Mesenchymal stem cell (in vitro differentiated cells and primary cell): ENCODE measurements around the gene IMPA2.

ENCODE experiments used
- DNase-seq: peaks from one replicate; pipeline ENCODE4 v3.0.0-alpha.2; 2013
- H2AFZ ChIP-seq: one replicate; pipeline ENCODE4 v1.6.1; 2013; ENCODE audit warnings: low read depth, mild to moderate bottlenecking, control low read depth, inconsistent platforms, low read length, moderate library complexity
- H2AK5ac ChIP-seq: 2 replicates; pipeline ENCODE4 v1.6.1; 2013; ENCODE audit warnings: low read length, moderate library complexity, mild to moderate bottlenecking, inconsistent platforms; ENCODE audit not compliant: severe bottlenecking
- H2BK120ac ChIP-seq: one replicate; pipeline ENCODE4 v1.6.1; 2013; ENCODE audit warnings: low read depth, mild to moderate bottlenecking, inconsistent platforms, low read length, moderate library complexity
- H2BK12ac ChIP-seq, 2 experiments: one replicate each; pipeline ENCODE4 v1.6.1; 2013; ENCODE audit warnings: inconsistent platforms in 2 of 2, low read length in 2 of 2, mild to moderate bottlenecking in 2 of 2, moderate library complexity in 2 of 2, control low read depth in 1 of 2
- H2BK15ac ChIP-seq: one replicate; pipeline ENCODE4 v1.6.1; 2013; ENCODE audit warnings: mild to moderate bottlenecking, low read depth, inconsistent platforms; ENCODE audit not compliant: poor library complexity, severe bottlenecking
- H2BK5ac ChIP-seq: 2 replicates; pipeline ENCODE4 v1.6.1; 2013; ENCODE audit warnings: low read depth, mild to moderate bottlenecking, low read length, control low read depth, inconsistent platforms; ENCODE audit not compliant: poor library complexity, severe bottlenecking
- H3K14ac ChIP-seq, 2 experiments: one replicate each; pipeline ENCODE4 v1.6.1; 2013; ENCODE audit warnings: inconsistent platforms in 2 of 2, low read length in 2 of 2, control low read depth in 1 of 2, mild to moderate bottlenecking in 1 of 2, moderate library complexity in 1 of 2
- H3K18ac ChIP-seq, 2 experiments: one replicate each; pipeline ENCODE4 v1.6.1; 2013; ENCODE audit warnings: inconsistent platforms in 2 of 2, low read length in 2 of 2, control low read depth in 1 of 2, low read depth in 1 of 2, mild to moderate bottlenecking in 1 of 2
- H3K23ac ChIP-seq, 2 experiments: one replicate each; pipeline ENCODE4 v1.6.1; 2013; ENCODE audit warnings: inconsistent platforms in 2 of 2, low read length in 2 of 2, mild to moderate bottlenecking in 2 of 2, moderate library complexity in 2 of 2, control low read depth in 1 of 2
- H3K27ac ChIP-seq: 2 replicates; pipeline ENCODE4 v1.5.1; 2013; ENCODE audit warnings: mild to moderate bottlenecking, moderate library complexity, low read length, control low read depth, inconsistent platforms; ENCODE audit not compliant: poor library complexity, severe bottlenecking
- H3K27me3 ChIP-seq, 2 experiments: 2 replicates each; pipeline versions ENCODE4 v1.6.1 to v1.7.0; 2013; ENCODE audit warnings: low read length in 2 of 2, mild to moderate bottlenecking in 2 of 2, moderate library complexity in 2 of 2, control low read depth in 1 of 2, inconsistent platforms in 1 of 2; ENCODE audit not compliant: control insufficient read depth in 1 of 2, insufficient read depth in 1 of 2
- H3K36me3 ChIP-seq, 2 experiments: 2 replicates each; pipeline versions ENCODE4 v1.6.1 to v1.7.0; 2013; ENCODE audit warnings: low read length in 2 of 2, control low read depth in 1 of 2, inconsistent platforms in 1 of 2, low read depth in 1 of 2, mild to moderate bottlenecking in 1 of 2; ENCODE audit not compliant: insufficient read depth in 2 of 2, control insufficient read depth in 1 of 2
- H3K4ac ChIP-seq, 2 experiments: one replicate each; pipeline ENCODE4 v1.6.1; 2013; ENCODE audit warnings: inconsistent platforms in 2 of 2, low read length in 2 of 2, mild to moderate bottlenecking in 2 of 2, moderate library complexity in 2 of 2, control low read depth in 1 of 2, low read depth in 1 of 2
- H3K4me1 ChIP-seq: 2 replicates; pipeline ENCODE4 v1.6.1; 2013; ENCODE audit warnings: low read depth, low read length, control low read depth; ENCODE audit not compliant: control insufficient read depth, insufficient read depth
- H3K4me2 ChIP-seq: 2 replicates; pipeline ENCODE4 v1.6.1; 2013; ENCODE audit warnings: low read length, mild to moderate bottlenecking, inconsistent platforms; ENCODE audit not compliant: poor library complexity, severe bottlenecking
- H3K4me3 ChIP-seq, 2 experiments: 2 replicates each; pipeline versions ENCODE4 v1.5.1 to v1.7.0; 2013; ENCODE audit warnings: low read length in 2 of 2, mild to moderate bottlenecking in 2 of 2, control low read depth in 1 of 2, low read depth in 1 of 2; ENCODE audit not compliant: insufficient read depth in 1 of 2
- H3K79me1 ChIP-seq: replicated peaks from 2 replicates; pipeline ENCODE4 v1.6.1; 2013; ENCODE audit warnings: mild to moderate bottlenecking, control low read depth, low read length, inconsistent platforms; ENCODE audit not compliant: poor library complexity, severe bottlenecking
- H3K9ac ChIP-seq: 2 replicates; pipeline ENCODE4 v1.7.0; 2013; ENCODE audit warnings: mild to moderate bottlenecking, low read length, moderate library complexity
- H3K9me3 ChIP-seq: 2 replicates; pipeline ENCODE4 v1.7.0; 2013; ENCODE audit warnings: mild to moderate bottlenecking, low read length; ENCODE audit not compliant: control insufficient read depth
- H4K8ac ChIP-seq: one replicate; pipeline ENCODE4 v1.6.1; 2013; ENCODE audit warnings: inconsistent platforms, mild to moderate bottlenecking, low read length, moderate library complexity
- H4K91ac ChIP-seq: one replicate; pipeline ENCODE4 v1.6.1; 2013; ENCODE audit warnings: mild to moderate bottlenecking, low read length, inconsistent platforms
- WGBS: methylation state at CpG from one replicate; pipeline ENCODE4 v1.1.7; 2013; ENCODE audit warnings: mixed read lengths; 5-methylcytosine and 5-hydroxymethylcytosine counted together

The IMPA2 gene

DNA sequence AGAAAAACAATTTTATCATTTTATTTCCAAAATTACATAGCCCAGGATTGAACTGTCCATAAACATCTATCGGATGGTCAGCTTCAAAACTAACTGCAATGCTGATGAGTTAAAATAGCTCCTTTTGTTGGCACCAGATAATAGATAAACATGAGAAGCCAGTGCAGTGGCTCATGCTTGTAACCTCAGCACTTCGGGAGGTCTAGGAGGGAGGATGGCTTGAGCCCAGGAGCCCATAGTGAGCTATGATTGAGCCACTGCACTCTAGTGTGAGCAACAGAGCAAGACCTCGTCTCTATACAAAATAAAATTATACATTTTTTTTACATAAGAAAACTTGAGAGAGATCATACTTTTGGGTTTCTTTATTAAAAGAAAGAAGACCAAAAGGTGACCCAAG, 34.6 kb upstream of the IMPA2 start:
- H3K4ac ChIP-seq, result no peak overlapping the region
- H4K8ac ChIP-seq, result no peak overlapping the region
- H3K9ac ChIP-seq, result peak overlapping the region; percentile 94
- H3K79me1 ChIP-seq, result no peaks in the 10 kb centered on the region
- H2AK5ac ChIP-seq, result no peak overlapping the region
- peak overlapping the region in 1 of 2 experiments; percentile 72 for H3K4me3 ChIP-seq
- H3K9me3 ChIP-seq, result no peaks in the 10 kb centered on the region
- H3K36me3 ChIP-seq, result no peaks in the 10 kb centered on the region
- peak overlapping the region; percentile 63 to 64 for H3K18ac ChIP-seq
- H2AFZ ChIP-seq, result no peak overlapping the region
- H2BK5ac ChIP-seq, result peak overlapping the region; percentile 35
- no peak overlapping the region for H3K23ac ChIP-seq
- 33% methylated on average over 2 of the region's 3 CpGs for WGBS
- peaks cover 20% of the 10 kb centered on the region for H3K4me1 ChIP-seq
- no peak overlapping the region for H2BK120ac ChIP-seq
- no peak overlapping the region for H2BK15ac ChIP-seq
- H3K27me3 ChIP-seq, result no peaks in the 10 kb centered on the region
- no peak overlapping the region for H4K91ac ChIP-seq
- peak overlapping the region; percentile 88 to 96 for H2BK12ac ChIP-seq
- no peak overlapping the region for H3K14ac ChIP-seq
- H3K4me2 ChIP-seq, result no peak overlapping the region
- peak overlapping the region; percentile 72 for H3K27ac ChIP-seq
- DNase-seq, result peak; percentile 70

DNA sequence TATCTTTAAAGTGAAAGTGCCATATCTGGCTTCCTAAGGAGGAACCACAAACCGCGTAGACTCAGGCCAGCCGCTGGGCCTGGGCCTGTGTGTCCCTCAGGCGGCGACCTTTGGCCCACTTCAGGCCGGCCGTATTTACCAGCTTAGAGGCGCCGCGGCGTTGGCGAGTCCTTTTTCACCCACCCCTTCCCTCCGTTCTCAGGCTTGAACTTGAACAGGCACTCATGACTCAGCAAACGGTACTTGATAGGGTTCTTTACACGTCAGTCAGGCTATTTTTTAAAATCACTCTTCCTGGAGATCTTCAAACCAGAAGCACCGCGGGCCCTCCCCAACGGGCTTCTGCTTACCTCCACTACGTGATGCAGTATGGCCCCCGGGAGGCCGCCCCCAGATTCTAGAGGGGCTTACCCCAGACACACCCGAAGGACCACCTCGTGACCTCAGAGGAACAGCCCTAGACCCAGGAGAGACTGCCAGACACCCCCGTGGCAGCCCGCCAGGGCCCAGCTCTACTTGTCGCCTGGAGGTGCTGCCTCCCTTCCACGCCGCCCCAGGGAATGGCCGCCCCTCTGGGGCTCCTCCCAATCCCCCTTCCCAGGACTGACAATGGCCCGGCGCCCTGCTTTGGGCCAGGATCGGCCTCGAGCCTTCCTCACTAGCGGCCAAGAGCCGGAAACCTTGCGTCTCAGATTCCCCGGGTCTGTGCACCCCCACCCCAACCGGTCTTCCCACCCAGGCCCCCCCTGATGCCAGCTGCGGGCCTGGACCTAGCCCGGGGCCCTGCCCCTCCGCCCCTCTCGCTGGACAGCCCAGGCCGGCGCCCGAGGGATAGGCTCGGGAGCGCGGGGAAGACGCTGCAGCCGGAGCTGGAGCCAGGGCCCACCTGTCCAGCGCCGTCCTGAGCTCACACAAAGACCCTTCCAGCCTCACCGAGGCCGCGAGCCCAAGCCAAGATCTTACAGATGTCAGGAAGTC, 33.8 kb upstream of the IMPA2 start:
- no peak overlapping the region for H3K23ac ChIP-seq
- H3K36me3 ChIP-seq, result no peaks in the 10 kb centered on the region
- peak; percentile 98 for DNase-seq
- H3K4me2 ChIP-seq, result peak overlapping the region; percentile 47
- WGBS, result 11% methylated on average over 50 of the region's 55 CpGs
- peak overlapping the region; percentile 92 for H2AK5ac ChIP-seq
- peak overlapping the region; percentile 99 for H2BK15ac ChIP-seq
- peak overlapping the region; percentile 94 for H3K9ac ChIP-seq
- H3K79me1 ChIP-seq, result no peaks in the 10 kb centered on the region
- H2BK5ac ChIP-seq, result peak overlapping the region; percentile 97
- no peaks in the 10 kb centered on the region for H3K27me3 ChIP-seq
- H3K27ac ChIP-seq, result peak overlapping the region; percentile 83
- peak overlapping the region; percentile 99 for H4K8ac ChIP-seq
- H3K4ac ChIP-seq, result peak overlapping the region; percentile 84 to 93
- peak overlapping the region; percentile 97 for H2BK120ac ChIP-seq
- peak overlapping the region; percentile 44 to 62 for H3K14ac ChIP-seq
- peak overlapping the region; percentile 95 for H3K18ac ChIP-seq
- peak overlapping the region; percentile 55 for H2AFZ ChIP-seq
- H4K91ac ChIP-seq, result peak overlapping the region; percentile 99
- H3K4me3 ChIP-seq, result peak overlapping the region in 1 of 2 experiments; percentile 72
- no peaks in the 10 kb centered on the region for H3K9me3 ChIP-seq
- H3K4me1 ChIP-seq, result peaks cover 21% of the 10 kb centered on the region
- peak overlapping the region; percentile 51 to 94 for H2BK12ac ChIP-seq

DNA sequence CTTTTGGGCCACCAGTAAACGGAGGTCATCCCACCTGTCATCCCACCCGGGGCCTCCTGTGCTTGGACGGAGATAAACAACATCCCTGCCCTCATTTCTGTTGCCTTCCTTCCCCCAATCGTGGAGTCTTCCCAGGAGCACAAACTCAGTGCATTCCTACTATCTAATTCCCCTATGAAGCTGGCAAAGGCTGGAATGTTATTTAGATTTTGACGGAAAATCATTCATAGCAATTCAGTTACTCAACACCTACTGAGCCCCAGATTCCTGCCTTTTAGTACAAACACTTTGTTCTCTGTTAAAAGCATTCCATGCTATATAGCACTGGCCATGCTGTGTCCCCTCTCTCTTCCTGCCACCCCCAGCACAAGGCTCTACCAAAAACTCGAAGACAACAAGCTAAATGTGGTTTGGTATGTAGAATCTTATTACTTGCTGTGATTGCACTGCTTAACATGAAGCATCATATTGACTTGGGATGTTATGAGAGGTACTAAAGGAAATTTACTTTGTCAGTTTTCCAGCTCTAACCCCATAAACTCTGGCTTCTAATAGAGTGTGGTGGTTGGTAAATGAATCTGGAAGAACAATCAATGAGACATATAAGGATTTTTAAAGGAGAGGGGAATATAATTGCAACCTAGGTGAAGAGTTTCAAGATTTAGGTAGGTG, 32.3 kb upstream of the IMPA2 start:
- no peak overlapping the region for H3K18ac ChIP-seq
- H3K27ac ChIP-seq, result peak overlapping the region; percentile 68
- no peak overlapping the region for H2AFZ ChIP-seq
- no peak overlapping the region for H2BK120ac ChIP-seq
- no peak overlapping the region for H3K14ac ChIP-seq
- no peak overlapping the region for H3K9ac ChIP-seq
- peak; percentile 51 for DNase-seq
- H3K27me3 ChIP-seq, result no peaks in the 10 kb centered on the region
- H4K91ac ChIP-seq, result no peak overlapping the region
- H3K36me3 ChIP-seq, result no peaks in the 10 kb centered on the region
- no peaks in the 10 kb centered on the region for H3K9me3 ChIP-seq
- H3K4me2 ChIP-seq, result no peak overlapping the region
- no peak overlapping the region for H4K8ac ChIP-seq
- H2AK5ac ChIP-seq, result no peak overlapping the region
- H3K23ac ChIP-seq, result no peak overlapping the region
- no peak overlapping the region for H2BK5ac ChIP-seq
- H3K4me1 ChIP-seq, result peaks cover 21% of the 10 kb centered on the region
- no peaks in the 10 kb centered on the region for H3K79me1 ChIP-seq
- H2BK15ac ChIP-seq, result no peak overlapping the region
- H3K4ac ChIP-seq, result no peak overlapping the region
- 9% methylated on average over 5 of the region's 6 CpGs for WGBS
- H2BK12ac ChIP-seq, result peak overlapping the region in 1 of 2 experiments; percentile 59
- no peak overlapping the region for H3K4me3 ChIP-seq

DNA sequence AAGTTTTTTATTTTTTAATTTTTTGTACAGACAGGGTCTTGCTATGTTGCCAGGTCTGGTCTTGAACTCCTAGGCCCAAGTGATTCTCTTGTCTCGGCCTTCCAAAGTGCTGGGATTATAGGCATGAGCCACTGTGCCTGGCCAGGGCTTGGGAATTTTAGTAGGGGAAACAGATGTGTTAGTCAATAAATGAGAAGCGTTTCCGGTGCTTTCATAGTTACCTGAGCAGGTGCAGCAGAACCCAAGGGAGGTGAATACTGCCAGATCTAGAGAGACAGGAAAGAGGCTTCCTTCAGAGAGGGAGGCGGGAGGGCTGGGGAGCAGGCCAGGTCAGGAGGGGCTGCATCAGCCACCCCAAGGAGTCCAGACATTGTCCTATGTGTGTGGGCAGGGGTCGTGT, 30.5 kb upstream of the IMPA2 start:
- H3K9me3 ChIP-seq, result no peaks in the 10 kb centered on the region
- H3K27me3 ChIP-seq, result no peaks in the 10 kb centered on the region
- no peaks in the 10 kb centered on the region for H3K36me3 ChIP-seq
- no peak overlapping the region for H3K18ac ChIP-seq
- H3K4me2 ChIP-seq, result no peak overlapping the region
- no peak overlapping the region for H3K4me3 ChIP-seq
- H3K4me1 ChIP-seq, result peaks cover 21% of the 10 kb centered on the region
- no peak overlapping the region for H2AK5ac ChIP-seq
- H3K79me1 ChIP-seq, result no peaks in the 10 kb centered on the region
- H2BK120ac ChIP-seq, result no peak overlapping the region
- no peak overlapping the region for H3K27ac ChIP-seq
- H4K91ac ChIP-seq, result no peak overlapping the region
- H4K8ac ChIP-seq, result no peak overlapping the region
- H3K4ac ChIP-seq, result no peak overlapping the region
- H2BK5ac ChIP-seq, result no peak overlapping the region
- H3K9ac ChIP-seq, result no peak overlapping the region
- no peak overlapping the region for H3K23ac ChIP-seq
- H2AFZ ChIP-seq, result no peak overlapping the region
- WGBS, result 94% methylated on average over 4 of the region's 5 CpGs
- DNase-seq, result no peak
- peak overlapping the region in 1 of 2 experiments; percentile 87 for H2BK12ac ChIP-seq
- no peak overlapping the region for H3K14ac ChIP-seq
- H2BK15ac ChIP-seq, result no peak overlapping the region
